GM10266 (cell line): Measurements from ENCODE around the gene UBLCP1.

ENCODE experiments used
- DNase-seq: peaks from one replicate; pipeline ENCODE4 v3.0.0; 2012; ENCODE audit errors: extremely low spot score
- TF ChIP-seq, protein P1 (sequence below): IDR thresholded peaks from 2 replicates; pipeline ENCODE4 v1.5.1; 2012; ENCODE audit warnings: mild to moderate bottlenecking, low read depth; ENCODE audit not compliant: control insufficient read depth, insufficient read depth; ENCODE audit errors: missing control alignments

The UBLCP1 gene

DNA sequence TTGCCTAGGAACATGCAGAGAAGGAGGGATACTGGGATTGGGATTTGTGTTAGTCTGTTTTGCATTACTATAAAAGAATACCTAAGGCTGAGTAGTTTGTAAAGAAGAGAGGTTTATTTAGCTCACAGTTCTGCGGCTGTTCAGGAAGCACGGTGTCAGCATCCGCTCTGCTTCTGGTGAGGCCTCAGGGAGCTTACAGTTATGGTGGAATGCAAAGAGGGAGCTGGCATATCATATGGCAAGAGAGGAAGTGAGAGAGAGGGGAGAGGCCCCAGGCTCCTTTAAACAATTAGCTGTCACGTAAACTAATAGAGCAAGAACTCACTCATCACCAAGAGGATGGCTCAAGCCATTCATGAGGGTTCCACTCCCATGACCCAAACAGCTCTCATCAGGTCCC is 40.2 kb downstream of the UBLCP1 start:
- TF ChIP-seq, protein P1, sequence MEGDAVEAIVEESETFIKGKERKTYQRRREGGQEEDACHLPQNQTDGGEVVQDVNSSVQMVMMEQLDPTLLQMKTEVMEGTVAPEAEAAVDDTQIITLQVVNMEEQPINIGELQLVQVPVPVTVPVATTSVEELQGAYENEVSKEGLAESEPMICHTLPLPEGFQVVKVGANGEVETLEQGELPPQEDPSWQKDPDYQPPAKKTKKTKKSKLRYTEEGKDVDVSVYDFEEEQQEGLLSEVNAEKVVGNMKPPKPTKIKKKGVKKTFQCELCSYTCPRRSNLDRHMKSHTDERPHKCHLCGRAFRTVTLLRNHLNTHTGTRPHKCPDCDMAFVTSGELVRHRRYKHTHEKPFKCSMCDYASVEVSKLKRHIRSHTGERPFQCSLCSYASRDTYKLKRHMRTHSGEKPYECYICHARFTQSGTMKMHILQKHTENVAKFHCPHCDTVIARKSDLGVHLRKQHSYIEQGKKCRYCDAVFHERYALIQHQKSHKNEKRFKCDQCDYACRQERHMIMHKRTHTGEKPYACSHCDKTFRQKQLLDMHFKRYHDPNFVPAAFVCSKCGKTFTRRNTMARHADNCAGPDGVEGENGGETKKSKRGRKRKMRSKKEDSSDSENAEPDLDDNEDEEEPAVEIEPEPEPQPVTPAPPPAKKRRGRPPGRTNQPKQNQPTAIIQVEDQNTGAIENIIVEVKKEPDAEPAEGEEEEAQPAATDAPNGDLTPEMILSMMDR: no peak
- no peak for DNase-seq

DNA sequence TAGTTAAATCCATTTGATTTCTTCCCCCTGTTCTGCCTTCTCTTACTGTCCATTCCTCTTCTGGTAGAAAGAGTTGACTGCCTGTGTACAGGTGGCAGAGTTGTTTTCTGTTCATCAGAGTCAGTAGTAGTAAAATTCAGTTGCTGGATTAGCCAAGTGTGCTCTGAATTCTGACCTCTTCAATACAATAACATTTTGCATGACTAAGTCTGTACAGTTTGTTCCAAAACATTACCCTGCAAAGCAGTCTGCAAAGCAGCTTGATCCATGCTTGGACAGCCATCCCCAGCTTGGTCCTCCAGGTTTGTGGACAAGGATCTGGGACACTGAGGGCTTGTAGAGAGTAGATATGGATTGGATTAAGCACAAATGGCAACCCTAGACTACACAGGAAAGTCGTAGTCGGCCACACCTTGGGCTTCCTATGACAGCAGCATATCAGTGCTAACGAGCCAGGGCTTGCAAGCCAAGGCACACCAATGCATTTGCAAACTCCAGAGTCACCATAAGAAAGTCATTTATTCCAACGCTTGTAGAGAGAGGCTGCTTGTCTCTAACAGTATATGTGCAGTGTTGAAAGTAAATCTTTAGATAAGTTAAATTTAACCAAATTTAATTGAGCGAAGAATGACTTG is 42.0 kb downstream of the UBLCP1 start:
- DNase-seq: no peak
- TF ChIP-seq, protein P1: no peak

DNA sequence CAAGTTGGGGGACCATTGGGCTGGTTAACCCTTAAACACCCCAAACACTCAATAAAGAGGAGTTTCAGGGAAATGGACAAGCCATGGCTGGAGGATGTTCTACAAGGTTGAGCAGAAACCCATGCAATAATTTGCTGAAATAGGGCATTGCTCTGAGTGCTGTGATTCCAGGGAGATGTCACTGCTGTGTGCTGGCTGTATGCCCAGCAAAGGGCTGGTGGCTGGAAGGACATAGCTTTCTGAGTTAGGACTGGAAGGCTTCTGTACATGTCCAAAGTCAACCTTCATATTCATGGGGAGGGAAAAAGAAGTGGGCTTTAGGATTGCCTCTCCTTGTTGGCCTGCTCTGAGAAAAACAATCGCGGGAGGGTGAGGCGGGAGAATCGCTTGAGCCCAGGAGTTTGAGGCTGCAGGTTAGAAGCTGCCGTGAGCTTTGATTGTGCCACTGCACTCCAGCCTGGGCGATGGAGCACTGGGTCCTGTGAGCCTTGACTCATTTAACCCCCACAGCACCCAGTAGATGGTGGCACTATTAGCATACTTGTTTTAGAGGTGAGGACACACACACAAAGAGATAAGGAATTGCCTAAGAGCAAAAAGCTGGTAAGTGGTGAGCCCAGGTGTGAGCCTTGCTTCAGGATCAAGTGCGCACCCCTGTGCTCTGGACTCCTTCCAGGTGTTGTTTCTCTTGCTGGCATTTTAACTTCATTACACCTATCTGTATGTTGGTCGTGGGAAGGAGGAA is 46.8 kb downstream of the UBLCP1 start:
- TF ChIP-seq, protein P1: no peak
- no peak for DNase-seq

DNA sequence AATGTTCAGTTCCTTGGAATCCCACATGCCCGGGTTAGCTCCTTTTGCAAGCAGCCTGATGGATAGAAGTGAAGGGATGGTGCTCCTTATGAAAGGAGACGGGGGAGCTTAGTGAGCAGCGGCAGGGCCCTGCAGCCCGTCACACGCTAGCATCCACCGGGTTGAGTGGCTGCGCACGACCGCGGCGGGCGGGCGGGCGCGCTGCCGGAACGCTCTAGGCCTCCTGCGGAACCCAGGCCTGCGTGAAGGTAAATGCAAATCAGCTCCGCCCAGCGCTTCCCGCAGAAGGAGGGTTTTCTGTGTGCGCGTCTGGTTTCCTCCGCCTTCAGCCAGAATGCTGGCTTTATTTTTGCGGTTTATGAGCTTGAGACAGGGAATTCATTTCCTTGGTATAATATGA is 47.4 kb downstream of the UBLCP1 start:
- DNase-seq: no peak
- TF ChIP-seq, protein P1: no peak

DNA sequence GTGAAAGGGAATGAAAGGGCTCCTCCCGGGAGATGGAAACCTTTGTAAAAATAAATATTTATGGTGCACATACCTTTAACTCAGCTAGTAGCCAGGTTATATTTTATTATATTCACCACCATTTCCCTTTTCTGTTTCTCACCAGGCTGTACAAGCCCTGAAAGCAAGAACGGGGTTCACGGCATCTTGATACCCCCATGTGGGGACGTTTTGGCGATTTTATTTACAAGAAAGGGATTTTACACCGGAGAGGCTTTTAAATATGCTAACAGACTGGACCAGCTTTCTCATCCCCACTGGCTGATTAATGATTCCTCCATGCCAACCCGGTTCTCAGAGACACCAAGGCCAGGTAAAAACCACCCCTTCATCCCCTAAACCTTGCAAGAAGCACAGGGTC is 48.0 kb downstream of the UBLCP1 start:
- no peak for DNase-seq

DNA sequence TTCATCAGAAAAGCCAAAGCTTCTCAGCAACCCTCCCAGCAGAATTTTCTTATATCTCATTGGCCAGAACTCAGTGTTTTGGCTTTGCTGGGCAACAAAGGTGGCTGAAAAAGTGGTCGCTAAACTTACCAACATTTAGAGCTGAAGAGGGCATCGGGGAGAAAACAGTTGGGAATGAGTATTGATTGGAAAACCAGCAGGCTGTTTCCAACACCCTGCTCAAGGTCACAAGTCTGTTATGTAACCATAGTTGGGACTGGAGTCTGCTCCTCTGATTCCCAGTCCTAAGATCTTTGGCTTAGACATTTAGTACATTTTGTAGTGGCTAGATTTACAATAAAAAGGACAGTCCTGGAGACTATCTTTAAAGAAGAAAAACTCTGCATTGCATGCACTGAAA is 50.1 kb downstream of the UBLCP1 start:
- DNase-seq: no peak
- TF ChIP-seq, protein P1: no peak

More for the DNA sequence above, 48.0 kb downstream of the UBLCP1 start:
- TF ChIP-seq, protein P1: no peak
